Measurements from ENCODE around the gene BASP1.

DNA sequence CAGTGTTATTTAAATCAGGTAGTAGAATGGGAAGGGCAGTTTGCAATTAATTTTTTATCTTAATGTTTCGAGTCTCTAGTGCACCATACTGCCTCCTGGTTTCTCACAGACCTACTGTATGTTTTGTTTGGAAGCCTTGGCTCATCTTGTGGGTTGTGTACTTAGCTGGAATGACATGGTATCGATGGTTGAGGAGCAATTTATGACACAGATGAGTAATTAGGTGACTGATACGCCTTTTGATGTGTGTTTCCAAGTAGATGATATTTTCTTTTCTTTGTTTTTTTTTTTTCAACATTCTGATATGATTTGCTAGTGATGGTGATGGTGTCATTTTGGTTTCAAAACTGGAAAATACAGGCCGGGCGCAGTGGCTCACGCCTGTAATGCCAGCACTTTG lies 16.1 kb downstream of the BASP1 start:
- TF ChIP-seq CTCF (IDR thresholded peaks at IDR 0.05) (no peak), POLR2A (IDR thresholded peaks at IDR 0.05) (no peak)
